Activated CD4-positive, alpha-beta T cell treated with anti-CD3 and anti-CD28 coated beads, Interleukin-2, amount 10 ng/mL, durations not matched to agents 7 days and 5 days (primary cell): ENCODE results near the gene FYB2. TPM values are rescaled to one million over a fixed set of nuclear protein-coding genes. Genes with fewer than 3 reads are reported as not detected.

Experiments
- CTCF ChIA-PET: fragments of 350-600 bp; sonication (Branson Sonifier 250); formaldehyde crosslinking; loops from one replicate; lab custom pipeline; 2021; ENCODE audit warnings: antibody characterized with exemption; lab: Charles Lee
- POLR2A ChIA-PET: fragments of 350-600 bp; sonication (Branson Sonifier 250); formaldehyde crosslinking; loops from one replicate; lab custom pipeline; 2021; ENCODE audit warnings: antibody characterized with exemption; lab: Charles Lee
- DNase-seq: peaks from one replicate; pipeline ENCODE4 v3.0.0-alpha.2; 2020
- H3K27ac Mint-ChIP-seq: one replicate; pipeline ENCODE4 v1.8.0; 2021; ENCODE audit warnings: mild to moderate bottlenecking, moderate library complexity, mixed read lengths
- H3K27me3 Mint-ChIP-seq: one replicate; pipeline ENCODE4 v1.8.0; 2021; ENCODE audit warnings: mixed read lengths
- H3K36me3 Mint-ChIP-seq: one replicate; pipeline ENCODE4 v1.8.0; 2021; ENCODE audit warnings: low read depth, mixed read lengths
- H3K4me1 Mint-ChIP-seq: one replicate; pipeline ENCODE4 v1.8.0; 2021; ENCODE audit warnings: mixed read lengths
- H3K4me3 Mint-ChIP-seq: one replicate; pipeline ENCODE4 v1.8.0; 2021; ENCODE audit warnings: mild to moderate bottlenecking, moderate library complexity, mixed read lengths
- H3K9me3 Mint-ChIP-seq: one replicate; pipeline ENCODE4 v1.8.0; 2021; ENCODE audit warnings: mixed read lengths
- total RNA-seq, 2 experiments: library from RNA; stranded (reverse); gene quantifications; one replicate each; pipeline ENCODE4 v1.2.3, GENCODE V29; 2021

The FYB2 gene
- not detected for total RNA-seq

GRCh38 chr1:56819387-56819899, at the start of gene FYB2:
TSS of gene FYB2 (minus strand) at chr1:56819404. CDS start at chr1:56819290, 114 bp downstream.
- POLR2A ChIA-PET, result no interaction called here
- no peaks in the 10 kb centered on the region for H3K9me3 Mint-ChIP-seq
- no peaks in the 10 kb centered on the region for H3K36me3 Mint-ChIP-seq
- CTCF ChIA-PET, result interaction anchor here (1.3 kb wide), 1 partner anchor 13 kb away, joined by 5 read pairs; no protein-coding TSS in a partner anchor
- no peak within 1 kb of the TSS for H3K4me3 Mint-ChIP-seq
- no peak within 1 kb of the TSS for H3K27ac Mint-ChIP-seq
- H3K27me3 Mint-ChIP-seq, result no peaks in the 10 kb centered on the region
- DNase-seq, result no peak
- H3K4me1 Mint-ChIP-seq, result no peaks in the 10 kb centered on the region

GRCh38 chr1:56868761-56869160, 49.6 kb upstream of the FYB2 start:
- ChIA-PET CTCF (no interaction called here), POLR2A (no interaction called here)
- no peak for DNase-seq
- Mint-ChIP-seq H3K4me3 (no peak overlapping the region), H3K36me3 (no peaks in the 10 kb centered on the region), H3K4me1 (no peaks in the 10 kb centered on the region), H3K27ac (no peak overlapping the region), H3K9me3 (no peaks in the 10 kb centered on the region), H3K27me3 (peaks cover 3% of the 10 kb centered on the region)

GRCh38 chr1:56867491-56867890, 48.3 kb upstream of the FYB2 start:
- Mint-ChIP-seq H3K27ac (no peak overlapping the region), H3K4me1 (no peaks in the 10 kb centered on the region), H3K27me3 (peaks cover 3% of the 10 kb centered on the region), H3K36me3 (no peaks in the 10 kb centered on the region), H3K4me3 (no peak overlapping the region), H3K9me3 (no peaks in the 10 kb centered on the region)
- ChIA-PET POLR2A (no interaction called here), CTCF (no interaction called here)
- DNase-seq, result no peak

GRCh38 chr1:56866656-56867055, 47.5 kb upstream of the FYB2 start:
- no peaks in the 10 kb centered on the region for H3K36me3 Mint-ChIP-seq
- no peak overlapping the region for H3K4me3 Mint-ChIP-seq
- peaks cover 3% of the 10 kb centered on the region for H3K27me3 Mint-ChIP-seq
- H3K27ac Mint-ChIP-seq, result no peak overlapping the region
- POLR2A ChIA-PET, result no interaction called here
- DNase-seq, result no peak
- no peaks in the 10 kb centered on the region for H3K4me1 Mint-ChIP-seq
- no peaks in the 10 kb centered on the region for H3K9me3 Mint-ChIP-seq
- CTCF ChIA-PET, result no interaction called here

GRCh38 chr1:56864430-56864829, 45.2 kb upstream of the FYB2 start:
- Mint-ChIP-seq H3K4me1 (no peaks in the 10 kb centered on the region), H3K27ac (no peak overlapping the region), H3K4me3 (no peak overlapping the region), H3K9me3 (no peaks in the 10 kb centered on the region), H3K36me3 (no peaks in the 10 kb centered on the region), H3K27me3 (peaks cover 5% of the 10 kb centered on the region)
- DNase-seq, result no peak
- POLR2A ChIA-PET, result no interaction called here
- CTCF ChIA-PET, result no interaction called here

- DNase-seq, result no peak
- ChIA-PET CTCF (no interaction called here), POLR2A (no interaction called here)
- Mint-ChIP-seq H3K36me3 (no peaks in the 10 kb centered on the region), H3K27me3 (peaks cover 4% of the 10 kb centered on the region), H3K4me3 (no peak overlapping the region), H3K27ac (no peak overlapping the region), H3K9me3 (no peaks in the 10 kb centered on the region), H3K4me1 (no peaks in the 10 kb centered on the region)
Observed at GRCh38 chr1:56863265-56863992, 44.2 kb upstream of the FYB2 start.

GRCh38 chr1:56859287-56859686, 40.1 kb upstream of the FYB2 start:
- Mint-ChIP-seq H3K36me3 (no peaks in the 10 kb centered on the region), H3K27ac (no peak overlapping the region), H3K27me3 (peaks cover 8% of the 10 kb centered on the region), H3K4me3 (no peak overlapping the region), H3K9me3 (no peaks in the 10 kb centered on the region), H3K4me1 (no peaks in the 10 kb centered on the region)
- ChIA-PET POLR2A (no interaction called here), CTCF (no interaction called here)
- DNase-seq, result no peak

GRCh38 chr1:56856186-56856585, 37.0 kb upstream of the FYB2 start:
- peaks cover 8% of the 10 kb centered on the region for H3K27me3 Mint-ChIP-seq

GRCh38 chr1:56855190-56855589, 36.0 kb upstream of the FYB2 start:
- H3K4me3 Mint-ChIP-seq, result no peak overlapping the region
- H3K36me3 Mint-ChIP-seq, result no peaks in the 10 kb centered on the region
- H3K4me1 Mint-ChIP-seq, result no peaks in the 10 kb centered on the region
- H3K27ac Mint-ChIP-seq, result no peak overlapping the region
- ChIA-PET POLR2A (no interaction called here), CTCF (no interaction called here)
- no peak for DNase-seq
- H3K9me3 Mint-ChIP-seq, result no peaks in the 10 kb centered on the region
- peaks cover 8% of the 10 kb centered on the region for H3K27me3 Mint-ChIP-seq

More at GRCh38 chr1:56856186-56856585, 37.0 kb upstream of the FYB2 start:
- ChIA-PET CTCF (no interaction called here), POLR2A (no interaction called here)
- no peaks in the 10 kb centered on the region for H3K36me3 Mint-ChIP-seq
- DNase-seq, result no peak
- no peak overlapping the region for H3K4me3 Mint-ChIP-seq
- no peaks in the 10 kb centered on the region for H3K9me3 Mint-ChIP-seq
- H3K4me1 Mint-ChIP-seq, result no peaks in the 10 kb centered on the region
- no peak overlapping the region for H3K27ac Mint-ChIP-seq

- POLR2A ChIA-PET, result no interaction called here
- Mint-ChIP-seq H3K4me1 (no peaks in the 10 kb centered on the region), H3K9me3 (no peaks in the 10 kb centered on the region), H3K4me3 (no peak within 1 kb of the TSS), H3K27ac (no peak within 1 kb of the TSS), H3K27me3 (peaks cover 6% of the 10 kb centered on the region), H3K36me3 (no peaks in the 10 kb centered on the region)
- CTCF ChIA-PET, result no interaction called here
- DNase-seq, result no peak
Observed at GRCh38 chr1:56854521-56855099, 35.4 kb upstream of the FYB2 start, which contains the start of gene C8A. TSS of gene C8A (plus strand) at chr1:56854797. CDS start at chr1:56854902, 105 bp downstream.

GRCh38 chr1:56852476-56852875, 33.3 kb upstream of the FYB2 start:
- no peak for DNase-seq
- no peaks in the 10 kb centered on the region for H3K4me1 Mint-ChIP-seq
- no peak overlapping the region for H3K27ac Mint-ChIP-seq
- no peak overlapping the region for H3K4me3 Mint-ChIP-seq
- peaks cover 6% of the 10 kb centered on the region for H3K27me3 Mint-ChIP-seq
- no peaks in the 10 kb centered on the region for H3K9me3 Mint-ChIP-seq
- ChIA-PET CTCF (no interaction called here), POLR2A (interaction anchor here (0.5 kb wide), 1 partner anchor 519 kb away, joined by 3 read pairs; no protein-coding TSS in a partner anchor)
- H3K36me3 Mint-ChIP-seq, result no peaks in the 10 kb centered on the region

GRCh38 chr1:56850922-56851321, 31.7 kb upstream of the FYB2 start:
- Mint-ChIP-seq H3K27ac (no peak overlapping the region), H3K27me3 (peaks cover 6% of the 10 kb centered on the region), H3K36me3 (no peaks in the 10 kb centered on the region), H3K4me1 (no peaks in the 10 kb centered on the region), H3K9me3 (no peaks in the 10 kb centered on the region), H3K4me3 (no peak overlapping the region)
- ChIA-PET POLR2A (no interaction called here), CTCF (no interaction called here)
- no peak for DNase-seq

- Mint-ChIP-seq H3K27me3 (peaks cover 6% of the 10 kb centered on the region), H3K27ac (no peak overlapping the region), H3K4me1 (no peaks in the 10 kb centered on the region), H3K4me3 (no peak overlapping the region), H3K9me3 (no peaks in the 10 kb centered on the region), H3K36me3 (no peaks in the 10 kb centered on the region)
- no peak for DNase-seq
- ChIA-PET CTCF (no interaction called here), POLR2A (no interaction called here)
Observed at GRCh38 chr1:56850411-56850810, 31.2 kb upstream of the FYB2 start.
